Skeletal muscle tissue (tissue), 4 donors: ENCODE measurements around the gene PRKD1. TPM values are rescaled to one million over a fixed set of nuclear protein-coding genes. Genes with fewer than 3 reads are reported as not detected.
"Not testable (repeated sequence)": the region's sequence is repeated elsewhere in the genome, so short reads cannot be mapped to it uniquely, and the experiment has no call there.

ENCODE experiments used
- H3K27ac ChIP-seq: one replicate; pipeline ENCODE4 v1.7.0; 2013; ENCODE audit warnings: mild to moderate bottlenecking, low read depth, low read length, inconsistent platforms
- H3K27me3 ChIP-seq, 3 donors: one replicate each; pipeline ENCODE4 v1.7.0; 2013; ENCODE audit warnings: low read length in 3 of 3; ENCODE audit not compliant: control insufficient read depth in 3 of 3, insufficient read depth in 3 of 3
- H3K36me3 ChIP-seq, 3 donors: one replicate each; pipeline ENCODE4 v1.7.0; 2013; ENCODE audit warnings: low read length in 3 of 3; ENCODE audit not compliant: control insufficient read depth in 3 of 3, insufficient read depth in 3 of 3
- H3K4me1 ChIP-seq, 3 donors: one replicate each; pipeline ENCODE4 v1.7.0; 2013; ENCODE audit warnings: low read length in 3 of 3, mild to moderate bottlenecking in 3 of 3; ENCODE audit not compliant: control insufficient read depth in 3 of 3, insufficient read depth in 3 of 3
- H3K4me3 ChIP-seq, 3 donors: one replicate each; pipeline ENCODE4 v1.7.0; 2013; ENCODE audit warnings: low read length in 3 of 3
- H3K9ac ChIP-seq, 3 donors: one replicate each; pipeline ENCODE4 v1.7.0; 2013; ENCODE audit warnings: low read length in 3 of 3, mild to moderate bottlenecking in 3 of 3, moderate library complexity in 2 of 3, low read depth in 1 of 3
- H3K9me3 ChIP-seq, 3 donors: one replicate each; pipeline ENCODE4 v1.7.0; 2013; ENCODE audit warnings: low read length in 3 of 3; ENCODE audit not compliant: control insufficient read depth in 3 of 3
- total RNA-seq: library from RNA; depleted of rRNA; stranded (reverse); fragments of >200 nt; gene quantifications from one replicate; pipeline ENCODE4 v1.2.3, GENCODE V29; 2014
- donor health status: Osteomylitis.

PRKD1 gene
- total RNA-seq, 1 donor from 2014 or later = 30.3 TPM

GRCh38 chr14:29738950-29739349 lies 188.7 kb downstream of the PRKD1 start:
- Histone ChIP-seq H3K4me1 (peaks cover 8 to 12% (median 9%) of the 10 kb centered on the region in 3 donors), H3K4me3 (no peak overlapping the region), H3K9me3 (no peaks in the 10 kb centered on the region), H3K9ac (no peak overlapping the region), H3K36me3 (no peaks in the 10 kb centered on the region), H3K27me3 (no peaks in the 10 kb centered on the region), H3K27ac (no peak overlapping the region)

- H3K36me3 ChIP-seq = no peaks in the 10 kb centered on the region
- H3K27ac ChIP-seq = no peak overlapping the region
- no peaks in the 10 kb centered on the region for H3K9me3 ChIP-seq
- no peak overlapping the region for H3K4me3 ChIP-seq
- H3K9ac ChIP-seq = no peak overlapping the region
- H3K27me3 ChIP-seq = no peaks in the 10 kb centered on the region
- H3K4me1 ChIP-seq = peaks cover 4 to 7% (median 5%) of the 10 kb centered on the region in 3 donors
Measured at GRCh38 chr14:29738056-29738455, 189.6 kb downstream of the PRKD1 start.

GRCh38 chr14:29735459-29735858 lies 192.2 kb downstream of the PRKD1 start:
- H3K27me3 ChIP-seq = no peaks in the 10 kb centered on the region
- no peak overlapping the region for H3K4me3 ChIP-seq
- no peaks in the 10 kb centered on the region for H3K4me1 ChIP-seq
- no peaks in the 10 kb centered on the region for H3K9me3 ChIP-seq
- H3K36me3 ChIP-seq = no peaks in the 10 kb centered on the region
- H3K27ac ChIP-seq = no peak overlapping the region
- no peak overlapping the region for H3K9ac ChIP-seq

- H3K27me3 ChIP-seq = no peaks in the 10 kb centered on the region
- H3K4me3 ChIP-seq = no peak overlapping the region
- H3K36me3 ChIP-seq = no peaks in the 10 kb centered on the region
- no peak overlapping the region for H3K27ac ChIP-seq
- no peaks in the 10 kb centered on the region for H3K4me1 ChIP-seq
- H3K9ac ChIP-seq = no peak overlapping the region
- no peaks in the 10 kb centered on the region for H3K9me3 ChIP-seq
Measured at GRCh38 chr14:29734732-29735131, 192.9 kb downstream of the PRKD1 start.

GRCh38 chr14:29726560-29727331 lies 200.9 kb downstream of the PRKD1 start:
- not testable (repeated sequence) for H3K4me1 ChIP-seq, H3K36me3 ChIP-seq, H3K27ac ChIP-seq, H3K27me3 ChIP-seq, H3K9me3 ChIP-seq, H3K4me3 ChIP-seq, H3K9ac ChIP-seq

- Histone ChIP-seq H3K27ac (no peak overlapping the region), H3K9ac (no peak overlapping the region), H3K9me3 (no peaks in the 10 kb centered on the region), H3K36me3 (no peaks in the 10 kb centered on the region), H3K27me3 (no peaks in the 10 kb centered on the region), H3K4me1 (peaks cover 0 to 3% (median 0%) of the 10 kb centered on the region in 3 donors), H3K4me3 (no peak overlapping the region)
Measured at GRCh38 chr14:29724991-29725390, 202.7 kb downstream of the PRKD1 start.

GRCh38 chr14:29722831-29723230 lies 204.8 kb downstream of the PRKD1 start:
- Histone ChIP-seq H3K9me3 (no peaks in the 10 kb centered on the region), H3K36me3 (no peaks in the 10 kb centered on the region), H3K27ac (no peak overlapping the region), H3K27me3 (no peaks in the 10 kb centered on the region), H3K4me3 (no peak overlapping the region), H3K9ac (no peak overlapping the region), H3K4me1 (peaks cover 0 to 3% (median 0%) of the 10 kb centered on the region in 3 donors)

- Histone ChIP-seq H3K4me1 (peaks cover 0 to 3% (median 0%) of the 10 kb centered on the region in 3 donors), H3K4me3 (no peak overlapping the region), H3K27me3 (no peaks in the 10 kb centered on the region), H3K9ac (peak overlapping the region in 1 of 3 donors; percentile 8), H3K27ac (no peak overlapping the region), H3K36me3 (no peaks in the 10 kb centered on the region), H3K9me3 (no peaks in the 10 kb centered on the region)
Measured at GRCh38 chr14:29721586-29721985, 206.1 kb downstream of the PRKD1 start.

GRCh38 chr14:29717901-29718300 lies 209.7 kb downstream of the PRKD1 start:
- no peak overlapping the region for H3K4me3 ChIP-seq
- no peak overlapping the region for H3K27ac ChIP-seq
- no peak overlapping the region for H3K9ac ChIP-seq
- H3K27me3 ChIP-seq = no peaks in the 10 kb centered on the region
- H3K9me3 ChIP-seq = no peaks in the 10 kb centered on the region
- H3K4me1 ChIP-seq = no peaks in the 10 kb centered on the region
- no peaks in the 10 kb centered on the region for H3K36me3 ChIP-seq

GRCh38 chr14:29716150-29716549 lies 211.5 kb downstream of the PRKD1 start:
- H3K27ac ChIP-seq = no peak overlapping the region

More at GRCh38 chr14:29716150-29716549, 211.5 kb downstream of the PRKD1 start:
- H3K27me3 ChIP-seq = no peaks in the 10 kb centered on the region
- H3K4me1 ChIP-seq = no peaks in the 10 kb centered on the region
- no peaks in the 10 kb centered on the region for H3K36me3 ChIP-seq
- H3K9me3 ChIP-seq = no peaks in the 10 kb centered on the region
- no peak overlapping the region for H3K4me3 ChIP-seq
- no peak overlapping the region for H3K9ac ChIP-seq
